Measurements from ENCODE around the gene SQSTM1. TPM values are rescaled to one million over a fixed set of nuclear protein-coding genes. Genes with fewer than 3 reads are reported as not detected.
A peak's percentile ranks its signal among the peaks of the same experiment; 100 is the strongest.

The SQSTM1 gene
- polyA plus RNA-seq, 2 of the 4 experiments (the other 2 are of a cell fraction), result 362 to 625 TPM

DNA sequence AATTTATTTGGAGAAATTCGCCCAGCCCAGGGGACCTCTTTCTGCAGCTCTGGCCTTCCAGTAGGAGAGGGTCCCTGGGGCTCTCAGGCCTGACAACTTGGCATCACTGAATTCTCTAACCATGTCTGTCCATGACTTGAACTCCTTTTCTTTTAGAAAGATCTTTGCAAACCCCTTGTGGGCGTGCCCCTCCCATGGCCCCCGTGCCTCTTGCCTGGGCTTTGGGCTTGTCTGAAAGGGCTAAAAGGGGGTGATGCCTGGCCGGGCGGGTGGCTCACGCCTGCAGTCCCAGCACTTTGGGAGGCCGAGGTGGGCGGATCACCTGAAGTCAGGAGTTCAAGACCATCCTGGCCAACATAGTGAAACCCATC lies 3.2 kb upstream of the SQSTM1 start:
- ATAC-seq (no peak), DNase-seq (ENCODE audit: low read depth in 1 of 2, low spot score in 1 of 2) (no peak), FAIRE-seq (no peak)
- no peak overlapping the region for H3K4me3 ChIP-seq
- ChIA-PET POLR2A (no interaction called here), CTCF (interaction anchor here (3.6 kb wide), 1 partner anchor 20 kb away, joined by 12 read pairs; no protein-coding TSS in a partner anchor)
- WGBS (ENCODE audit: missing lambda C conversion rate), result 89% methylated on average over 8 of the region's 8 CpGs
- H3K4me1 ChIP-seq, result peaks cover 30% of the 10 kb centered on the region
- no peaks in the 10 kb centered on the region for H3K9me3 ChIP-seq
- TF ChIP-seq HOXB5 (CRISPR knock-in tag; IDR thresholded peaks at IDR 0.05) (no peak), ZFP36 (IDR thresholded peaks at IDR 0.05; ENCODE audit: borderline replicate concordance, partially characterized antibody) (no peak), ZC3H11A (IDR thresholded peaks at IDR 0.05) (no peak), TFCP2L1 (CRISPR knock-in tag; IDR thresholded peaks at IDR 0.05) (no peak), BCL3 (IDR thresholded peaks at IDR 0.05) (no peak), RAD21 (conservative IDR thresholded peaks at IDR 0.05 in 1 of 2, IDR thresholded peaks at IDR 0.05 in 1 of 2) (no peak), PHF8 (IDR thresholded peaks at IDR 0.05; ENCODE audit: borderline replicate concordance, low read depth) (no peak), MYC (IDR thresholded peaks at IDR 0.05; ENCODE audit: borderline replicate concordance, low read length) (no peak), HOXB13 (CRISPR knock-in tag; IDR thresholded peaks at IDR 0.05; ENCODE audit: low read depth) (no peak), TP53 (CRISPR knock-in tag; IDR thresholded peaks at IDR 0.05) (no peak), MAZ (IDR thresholded peaks at IDR 0.05; ENCODE audit: borderline replicate concordance, low read depth, low read length) (no peak), MAX (IDR thresholded peaks at IDR 0.05) (no peak)
- TF ChIP-seq, protein P1, sequence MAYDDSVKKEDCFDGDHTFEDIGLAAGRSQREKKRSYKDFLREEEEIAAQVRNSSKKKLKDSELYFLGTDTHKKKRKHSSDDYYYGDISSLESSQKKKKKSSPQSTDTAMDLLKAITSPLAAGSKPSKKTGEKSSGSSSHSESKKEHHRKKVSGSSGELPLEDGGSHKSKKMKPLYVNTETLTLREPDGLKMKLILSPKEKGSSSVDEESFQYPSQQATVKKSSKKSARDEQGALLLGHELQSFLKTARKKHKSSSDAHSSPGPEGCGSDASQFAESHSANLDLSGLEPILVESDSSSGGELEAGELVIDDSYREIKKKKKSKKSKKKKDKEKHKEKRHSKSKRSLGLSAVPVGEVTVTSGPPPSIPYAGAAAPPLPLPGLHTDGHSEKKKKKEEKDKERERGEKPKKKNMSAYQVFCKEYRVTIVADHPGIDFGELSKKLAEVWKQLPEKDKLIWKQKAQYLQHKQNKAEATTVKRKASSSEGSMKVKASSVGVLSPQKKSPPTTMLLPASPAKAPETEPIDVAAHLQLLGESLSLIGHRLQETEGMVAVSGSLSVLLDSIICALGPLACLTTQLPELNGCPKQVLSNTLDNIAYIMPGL (CRISPR knock-in tag; IDR thresholded peaks at IDR 0.05; ENCODE audit: borderline replicate concordance), result no peak
- H3K4me2 ChIP-seq, result peak overlapping the region; percentile 96; the same call in 1 of the 3 replicates
- peak overlapping the region; percentile 95 to 98; a peak in 4 of 6 replicates for H3K27ac ChIP-seq

- DNase-seq (ENCODE audit: low read depth in 1 of 2, low spot score in 1 of 2) (no peak), ATAC-seq (peak; percentile 0; a peak in 3 of 6 replicates), FAIRE-seq (no peak)
- H3K4me3 ChIP-seq, result peak overlapping the region; percentile 19; the same call in 2 of the 3 replicates
- H3K27ac ChIP-seq, result peak overlapping the region; percentile 95 to 98
- H3K4me1 ChIP-seq, result peaks cover 37% of the 10 kb centered on the region
- peak overlapping the region; percentile 96 for H3K4me2 ChIP-seq
- 61% methylated on average over 9 of the region's 14 CpGs for WGBS (ENCODE audit: missing lambda C conversion rate)
- H3K9me3 ChIP-seq, result no peaks in the 10 kb centered on the region
- peak; percentile 27; the same call in 1 of the 2 replicates for TF ChIP-seq TP53 (CRISPR knock-in tag; IDR thresholded peaks at IDR 0.05)
- no peak for TF ChIP-seq ZNF302 (CRISPR knock-in tag; IDR thresholded peaks at IDR 0.05)
- TF ChIP-seq FOSB (CRISPR knock-in tag; IDR thresholded peaks at IDR 0.05), result 0 out of 2 replicates have a peak, but pooled peaks have one; percentile 31
- POLR2A ChIA-PET, result interaction anchor here (1.0 kb wide), 1 partner anchor 11 kb away, joined by 4 read pairs; no protein-coding TSS in a partner anchor
- CTCF ChIA-PET, result interaction anchor here (3.1 to 4.8 kb wide), 3 partner anchors 16 to 55 kb away, joined by 8 to 27 read pairs (median 12); no protein-coding TSS in a partner anchor
Measured at GRCh38 chr5:179817890-179818745, 2.6 kb upstream of the SQSTM1 start.

DNA sequence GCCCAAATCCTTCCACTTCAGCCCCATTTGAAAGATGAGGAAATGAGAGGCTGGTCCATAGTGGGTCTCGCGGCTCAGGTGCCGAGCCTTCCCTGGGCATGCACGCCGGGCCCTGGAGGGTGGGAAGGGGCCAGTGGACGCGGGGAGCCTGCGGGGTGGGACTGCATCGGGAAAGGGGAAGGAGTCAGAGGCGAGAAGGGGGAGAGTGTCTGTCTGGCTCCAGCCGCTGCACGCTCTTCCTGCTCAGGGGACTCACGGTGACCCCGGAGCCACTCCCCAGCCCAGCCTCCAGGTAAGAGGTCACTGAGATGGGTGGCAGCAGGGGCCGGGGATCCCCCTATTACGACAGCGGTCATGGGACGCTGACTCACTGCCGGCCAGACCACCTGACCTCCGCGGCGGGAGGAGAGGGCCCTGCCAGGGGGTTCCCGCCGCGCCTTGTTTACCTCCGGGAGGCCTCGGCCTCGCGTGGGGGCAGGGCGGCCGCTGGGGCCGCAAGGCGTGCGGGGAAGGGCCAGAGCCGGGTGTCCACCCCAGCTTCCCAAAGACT lies 1.9 kb upstream of the SQSTM1 start:
- FAIRE-seq, result peak; percentile 18
- TF ChIP-seq ELK1 (IDR thresholded peaks at IDR 0.05; ENCODE audit: low read depth, low read length) (no peak), KDM1A (IDR thresholded peaks at IDR 0.05; ENCODE audit: low read depth) (0 out of 2 replicates have a peak, but pooled peaks have one; percentile 31), ESRRA (IDR thresholded peaks at IDR 0.05; ENCODE audit: borderline replicate concordance, low read length) (no peak), HEYL (CRISPR knock-in tag; IDR thresholded peaks at IDR 0.05) (no peak), EP300 (IDR thresholded peaks at IDR 0.05) (peak; percentile 88 to 94; a peak in 3 of 5 replicates), HOXB13 (CRISPR knock-in tag; IDR thresholded peaks at IDR 0.05; ENCODE audit: low read depth) (no peak), RCOR1 (IDR thresholded peaks at IDR 0.05; ENCODE audit: low read depth, low read length) (no peak), TFCP2L1 (CRISPR knock-in tag; IDR thresholded peaks at IDR 0.05) (no peak; the same call in 1 of the 2 replicates), ZNF302 (CRISPR knock-in tag; IDR thresholded peaks at IDR 0.05) (no peak)
- TF ChIP-seq, protein P1 (CRISPR knock-in tag; IDR thresholded peaks at IDR 0.05; ENCODE audit: borderline replicate concordance), result no peak

More for the DNA sequence above, 1.9 kb upstream of the SQSTM1 start:
- DNase-seq (ENCODE audit: low read depth in 1 of 2, low spot score in 1 of 2), result peak; percentile 90 to 98
- ChIA-PET CTCF (interaction anchor here (1.3 to 4.8 kb wide), 4 partner anchors 17 to 56 kb away, joined by 4 to 27 read pairs (median 10); no protein-coding TSS in a partner anchor), POLR2A (interaction anchor here (1.0 to 2.3 kb wide), 5 partner anchors 7 to 195 kb away, joined by 4 to 20 read pairs (median 5); partner anchors contain the start of gene HNRNPH1)
- Histone ChIP-seq H3K9me3 (no peaks in the 10 kb centered on the region), H3K4me2 (peak overlapping the region; percentile 96), H3K4me3 (peak overlapping the region; percentile 19; the same call in 2 of the 3 replicates), H3K27ac (peak overlapping the region; percentile 95 to 98), H3K4me1 (peaks cover 44% of the 10 kb centered on the region)
- 2% methylated on average over 16 of the region's 35 CpGs for WGBS (ENCODE audit: missing lambda C conversion rate)
- ATAC-seq, result peak; percentile 50 to 66
